ENCODE results near the gene SF1.

The SF1 gene

DNA sequence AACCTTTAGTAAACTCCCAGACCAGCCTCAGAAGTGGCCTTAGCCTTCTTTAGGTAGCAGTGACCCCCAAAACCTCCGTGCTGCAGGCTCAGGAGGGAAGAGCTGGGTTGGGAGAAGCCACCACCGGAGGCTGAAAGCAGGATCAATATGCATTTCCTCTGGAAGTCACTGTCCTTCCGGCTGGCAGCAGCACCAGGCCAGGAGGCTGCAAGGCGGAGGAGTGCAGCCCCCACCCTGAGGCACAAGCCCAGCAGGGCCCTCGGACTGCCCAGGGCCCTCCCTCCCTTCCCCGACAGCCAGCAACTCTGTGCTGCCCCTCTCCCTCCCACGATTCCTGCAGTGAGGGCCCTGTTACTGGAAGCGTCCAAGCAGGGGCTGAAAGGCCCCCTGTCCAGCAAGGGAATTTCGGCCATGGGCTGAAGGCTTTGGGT is 52.1 kb downstream of the SF1 start:
- no peak for DNase-seq (ENCODE audit: low read depth)
- TF ChIP-seq MYC (IDR thresholded peaks at IDR 0.05; ENCODE audit: low read depth, low read length) (no peak), CTCF (IDR thresholded peaks at IDR 0.05; ENCODE audit: low read depth, low read length) (no peak), POLR2A (IDR thresholded peaks at IDR 0.05; ENCODE audit: extremely low read depth, insufficient read length) (no peak)
- TF ChIP-seq, protein P1, sequence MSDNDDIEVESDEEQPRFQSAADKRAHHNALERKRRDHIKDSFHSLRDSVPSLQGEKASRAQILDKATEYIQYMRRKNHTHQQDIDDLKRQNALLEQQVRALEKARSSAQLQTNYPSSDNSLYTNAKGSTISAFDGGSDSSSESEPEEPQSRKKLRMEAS (IDR thresholded peaks at IDR 0.05; ENCODE audit: low read depth, low read length): no peak

GRCh38 chr11:64724863-64725532 is 53.3 kb downstream of the SF1 start:
- TF ChIP-seq CTCF (IDR thresholded peaks at IDR 0.05; ENCODE audit: low read depth, low read length) (no peak), POLR2A (IDR thresholded peaks at IDR 0.05; ENCODE audit: extremely low read depth, insufficient read length) (no peak), MYC (IDR thresholded peaks at IDR 0.05; ENCODE audit: low read depth, low read length) (no peak)
- TF ChIP-seq, protein P1 (IDR thresholded peaks at IDR 0.05; ENCODE audit: low read depth, low read length): no peak
- H3K4me3 ChIP-seq (ENCODE audit: low read depth, low read length): no peak overlapping the region
- peak; percentile 51 for DNase-seq (ENCODE audit: low read depth)

More for the DNA sequence above, 52.1 kb downstream of the SF1 start:
- H3K4me3 ChIP-seq (ENCODE audit: low read depth, low read length): no peak overlapping the region

DNA sequence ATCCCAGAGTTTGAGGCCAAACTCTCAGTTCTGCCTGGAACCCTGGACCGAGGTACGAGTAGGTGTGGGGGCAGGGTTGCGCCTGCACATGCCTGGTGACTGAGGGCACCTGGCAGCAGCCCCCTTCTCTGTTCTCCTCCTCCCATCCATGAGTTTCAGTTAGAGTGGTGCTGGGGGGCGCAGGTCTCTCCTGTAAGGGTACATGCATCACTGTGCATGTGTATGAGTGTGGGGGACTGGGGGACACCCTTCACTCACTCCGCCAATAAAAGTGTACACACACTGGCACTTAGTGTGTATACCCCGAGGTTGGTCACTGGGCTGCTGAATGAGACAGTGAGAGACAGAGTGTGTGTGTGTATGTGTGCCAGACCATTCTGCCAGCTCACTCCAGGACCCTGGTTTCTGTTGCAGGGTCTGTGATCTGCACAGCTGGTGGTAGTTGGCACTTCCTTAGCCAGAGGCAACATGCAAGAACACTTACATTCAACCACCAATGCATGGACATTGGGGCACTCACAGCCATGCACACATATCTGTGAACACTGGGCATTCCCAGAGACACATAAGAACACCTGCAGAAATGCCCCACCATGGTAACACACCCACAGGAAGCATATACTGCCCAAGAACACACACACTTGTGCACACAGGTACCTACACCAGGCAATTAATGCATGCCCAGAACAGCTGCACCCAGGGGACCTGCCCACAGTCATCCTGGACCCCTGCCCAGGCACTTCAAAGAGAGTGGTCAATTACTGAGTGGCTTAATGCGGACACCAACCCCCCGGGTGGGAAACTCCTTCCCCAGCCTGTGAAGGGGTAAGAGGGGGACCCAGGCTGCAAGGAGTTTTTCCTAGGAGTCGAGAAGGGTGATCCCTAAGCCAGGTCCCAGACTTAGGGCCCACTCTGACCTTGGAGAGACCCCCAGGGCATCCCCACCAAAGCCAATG is 54.2 kb downstream of the SF1 start:
- H3K4me3 ChIP-seq (ENCODE audit: low read depth, low read length): no peak overlapping the region
- TF ChIP-seq, protein P1 (IDR thresholded peaks at IDR 0.05; ENCODE audit: low read depth, low read length): no peak
- no peak for TF ChIP-seq POLR2A (IDR thresholded peaks at IDR 0.05; ENCODE audit: extremely low read depth, insufficient read length)
- peak; percentile 55 for DNase-seq (ENCODE audit: low read depth)

GRCh38 chr11:64723117-64723906 is 55.0 kb downstream of the SF1 start, which contains the start of gene NRXN2:
Gene NRXN2 (minus strand): TSS chr11:64723197. CDS start chr11:64713699, 9,498 bp downstream.
- TF ChIP-seq CTCF (IDR thresholded peaks at IDR 0.05; ENCODE audit: low read depth, low read length) (peak; percentile 92), MYC (IDR thresholded peaks at IDR 0.05; ENCODE audit: low read depth, low read length) (no peak)
- TF ChIP-seq, protein P1 (IDR thresholded peaks at IDR 0.05; ENCODE audit: low read depth, low read length): 0 out of 2 replicates have a peak, but pooled peaks have one; percentile 23
- no peak within 1 kb of the TSS for H3K4me3 ChIP-seq (ENCODE audit: low read depth, low read length)
- peak; percentile 85 for DNase-seq (ENCODE audit: low read depth)

DNA sequence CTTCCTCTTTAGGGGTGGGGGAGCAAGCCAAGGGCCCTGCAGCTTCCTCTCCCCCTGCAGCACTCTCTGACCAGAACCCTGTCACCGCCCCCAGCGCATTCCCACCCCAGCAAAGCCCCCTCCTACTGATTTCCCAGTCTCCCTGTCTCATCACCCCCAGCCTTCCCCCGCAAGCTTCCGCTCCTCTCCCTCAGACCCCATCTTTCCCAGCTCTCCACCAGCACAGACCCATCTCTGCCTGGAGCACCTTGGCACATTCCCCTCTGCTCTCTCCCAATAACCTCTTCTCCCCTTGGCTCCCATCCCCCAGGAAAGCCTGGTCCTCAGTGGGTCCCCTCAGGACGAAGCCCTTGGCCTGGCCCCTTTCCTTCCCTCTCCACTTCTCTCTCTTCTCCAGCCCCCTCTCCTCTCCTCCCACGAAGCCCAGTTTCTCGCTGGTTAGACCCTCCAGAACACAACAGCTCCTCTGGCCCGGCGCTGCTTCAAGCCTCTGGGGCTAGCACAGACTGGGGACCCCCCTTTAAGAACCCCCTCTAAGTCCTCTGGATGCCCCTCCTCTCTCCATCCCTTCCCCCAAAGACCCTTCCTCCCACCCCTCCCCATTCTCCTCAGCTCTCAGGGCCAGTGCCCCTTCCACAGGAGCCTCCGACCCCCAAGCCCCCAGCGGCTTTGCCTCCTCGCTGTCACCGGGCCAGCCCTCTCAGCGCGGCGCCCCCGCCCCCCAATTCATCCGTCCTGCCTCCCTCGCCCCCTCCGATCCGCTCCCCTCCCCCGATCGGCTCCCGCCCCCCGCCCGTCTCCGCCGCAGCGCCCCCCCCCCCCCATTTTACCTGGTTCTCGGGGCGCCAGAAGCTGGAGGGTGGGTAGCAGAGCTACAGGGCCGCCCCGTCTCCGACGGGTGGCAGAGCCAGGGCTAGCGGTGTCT is 55.9 kb downstream of the SF1 start:
- TF ChIP-seq MYC (IDR thresholded peaks at IDR 0.05; ENCODE audit: low read depth, low read length) (no peak), POLR2A (IDR thresholded peaks at IDR 0.05; ENCODE audit: extremely low read depth, insufficient read length) (no peak), CTCF (IDR thresholded peaks at IDR 0.05; ENCODE audit: low read depth, low read length) (no peak)
- TF ChIP-seq, protein P1 (IDR thresholded peaks at IDR 0.05; ENCODE audit: low read depth, low read length): no peak
- DNase-seq (ENCODE audit: low read depth): peak; percentile 32
- H3K4me3 ChIP-seq (ENCODE audit: low read depth, low read length): no peak overlapping the region
